Measurements from ENCODE around the gene ATP1A2.
A peak's percentile ranks its signal among the peaks of the same experiment; 100 is the strongest.

Gene ATP1A2

DNA sequence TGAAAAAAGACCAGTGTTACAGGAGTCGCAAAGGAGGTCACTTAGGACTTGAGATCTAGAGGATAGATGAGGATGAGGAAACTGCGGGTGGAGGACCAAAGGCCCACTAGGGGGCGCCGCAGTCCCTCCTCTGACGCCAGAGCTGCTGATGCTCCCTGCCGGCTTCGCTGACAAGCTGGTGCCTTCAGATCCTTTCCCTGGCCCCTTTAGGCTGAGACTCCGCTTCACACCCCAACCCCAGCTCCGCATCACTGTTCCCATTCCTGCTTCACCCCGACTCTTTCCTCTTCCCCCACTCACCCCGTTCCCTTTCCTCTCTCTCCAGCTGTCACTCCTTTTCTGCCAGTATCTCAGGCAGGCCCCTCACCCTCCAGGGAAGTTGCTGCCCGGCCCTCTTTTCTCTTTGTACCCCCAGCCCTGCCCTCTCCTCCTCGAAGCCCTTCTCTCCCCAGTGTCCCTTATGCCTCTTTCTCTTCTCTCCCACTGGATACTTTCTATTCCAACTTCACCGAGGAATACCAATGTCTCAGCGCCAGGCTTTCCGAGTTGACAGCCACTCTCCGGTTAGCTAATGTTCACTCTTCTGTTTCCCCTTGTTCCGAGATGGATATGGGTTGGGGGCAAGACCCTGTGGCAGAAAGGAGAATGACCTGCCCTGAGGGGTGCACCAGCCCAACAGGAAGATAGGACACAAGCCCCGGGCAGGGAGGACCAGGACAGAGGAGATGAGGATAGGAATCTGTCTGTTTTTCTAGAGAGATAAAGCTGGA lies 29.7 kb upstream of the ATP1A2 start:
- peak; percentile 79 for DNase-seq (ENCODE audit: low read depth)
- H3K4me3 ChIP-seq (ENCODE audit: low read length): no peak overlapping the region
- TF ChIP-seq, protein P1, sequence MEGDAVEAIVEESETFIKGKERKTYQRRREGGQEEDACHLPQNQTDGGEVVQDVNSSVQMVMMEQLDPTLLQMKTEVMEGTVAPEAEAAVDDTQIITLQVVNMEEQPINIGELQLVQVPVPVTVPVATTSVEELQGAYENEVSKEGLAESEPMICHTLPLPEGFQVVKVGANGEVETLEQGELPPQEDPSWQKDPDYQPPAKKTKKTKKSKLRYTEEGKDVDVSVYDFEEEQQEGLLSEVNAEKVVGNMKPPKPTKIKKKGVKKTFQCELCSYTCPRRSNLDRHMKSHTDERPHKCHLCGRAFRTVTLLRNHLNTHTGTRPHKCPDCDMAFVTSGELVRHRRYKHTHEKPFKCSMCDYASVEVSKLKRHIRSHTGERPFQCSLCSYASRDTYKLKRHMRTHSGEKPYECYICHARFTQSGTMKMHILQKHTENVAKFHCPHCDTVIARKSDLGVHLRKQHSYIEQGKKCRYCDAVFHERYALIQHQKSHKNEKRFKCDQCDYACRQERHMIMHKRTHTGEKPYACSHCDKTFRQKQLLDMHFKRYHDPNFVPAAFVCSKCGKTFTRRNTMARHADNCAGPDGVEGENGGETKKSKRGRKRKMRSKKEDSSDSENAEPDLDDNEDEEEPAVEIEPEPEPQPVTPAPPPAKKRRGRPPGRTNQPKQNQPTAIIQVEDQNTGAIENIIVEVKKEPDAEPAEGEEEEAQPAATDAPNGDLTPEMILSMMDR (IDR thresholded peaks at IDR 0.05; ENCODE audit: insufficient read depth, low read depth, low read length, missing control alignments): peak; percentile 83

DNA sequence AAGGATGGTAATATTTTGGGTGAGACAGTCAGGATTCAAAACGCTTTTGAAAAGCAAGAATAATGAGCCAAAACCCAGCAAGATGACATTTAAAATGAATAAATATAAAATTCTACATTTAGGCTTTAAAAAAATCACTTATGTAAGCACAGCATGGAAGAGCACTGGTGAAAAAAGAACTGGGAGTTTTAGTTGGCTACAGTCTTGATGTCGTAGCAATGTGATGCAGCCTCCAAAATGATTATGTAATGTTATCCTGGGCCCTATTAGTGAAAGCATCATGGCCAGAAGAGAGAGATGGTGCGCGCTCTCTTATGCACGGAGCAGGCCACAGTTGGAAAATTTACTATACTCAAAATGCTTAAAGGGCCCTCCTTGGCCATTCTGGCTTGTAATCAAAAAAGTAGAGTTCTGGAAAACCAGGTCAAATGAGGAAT lies 29.1 kb upstream of the ATP1A2 start:
- TF ChIP-seq, protein P1 (IDR thresholded peaks at IDR 0.05; ENCODE audit: insufficient read depth, low read depth, low read length, missing control alignments): no peak
- DNase-seq (ENCODE audit: low read depth): no peak
- no peak overlapping the region for H3K4me3 ChIP-seq (ENCODE audit: low read length)

DNA sequence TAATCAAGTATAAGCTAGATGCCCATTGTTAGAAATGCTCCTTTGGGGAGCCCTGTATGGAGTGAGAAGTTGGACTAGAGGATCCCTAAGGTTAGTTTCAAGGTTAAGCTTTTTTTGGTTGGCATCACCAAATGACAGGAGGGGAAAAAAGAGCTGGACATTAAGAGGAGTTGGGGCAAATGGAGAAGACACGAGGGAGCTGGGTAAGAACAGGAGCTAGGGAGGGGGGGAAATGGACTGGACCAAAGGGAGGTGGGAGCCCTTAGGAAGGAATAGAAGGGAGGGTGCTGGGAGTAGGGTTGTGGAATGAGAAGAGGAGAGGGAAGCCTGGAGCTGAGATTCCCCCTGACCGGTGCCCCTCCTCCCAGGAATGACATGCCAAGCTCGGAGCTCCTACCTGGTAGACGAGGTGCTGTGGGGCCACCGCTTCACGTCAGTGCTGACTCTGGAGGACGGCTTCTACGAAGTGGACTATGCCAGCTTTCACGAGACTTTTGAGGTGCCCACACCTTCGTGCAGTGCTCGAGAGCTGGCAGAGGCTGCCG lies 28.4 kb upstream of the ATP1A2 start:
- H3K4me3 ChIP-seq (ENCODE audit: low read length): no peak overlapping the region
- TF ChIP-seq, protein P1 (IDR thresholded peaks at IDR 0.05; ENCODE audit: insufficient read depth, low read depth, low read length, missing control alignments): no peak
- DNase-seq (ENCODE audit: low read depth): no peak

DNA sequence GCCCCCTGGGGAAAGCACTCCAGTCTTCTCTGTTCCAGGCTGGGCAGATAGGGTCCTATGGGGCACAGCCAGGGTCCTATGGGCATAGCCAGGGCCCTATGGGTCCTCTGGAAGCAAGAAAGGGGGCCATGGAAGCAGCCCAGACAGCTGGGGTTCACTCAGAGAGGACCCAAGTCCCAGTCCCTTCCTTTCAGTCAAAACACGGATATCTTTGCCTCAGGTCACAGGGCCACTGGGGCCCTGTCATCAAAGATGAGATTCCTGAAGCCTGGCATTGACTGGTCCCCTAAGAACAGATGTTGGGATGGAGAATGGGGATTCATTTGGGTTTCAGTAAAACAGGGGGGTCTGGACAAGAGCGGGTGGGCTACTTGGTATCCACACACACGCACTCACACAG lies 25.7 kb upstream of the ATP1A2 start:
- no peak overlapping the region for H3K4me3 ChIP-seq (ENCODE audit: low read length)
- TF ChIP-seq, protein P1 (IDR thresholded peaks at IDR 0.05; ENCODE audit: insufficient read depth, low read depth, low read length, missing control alignments): no peak
- no peak for DNase-seq (ENCODE audit: low read depth)

DNA sequence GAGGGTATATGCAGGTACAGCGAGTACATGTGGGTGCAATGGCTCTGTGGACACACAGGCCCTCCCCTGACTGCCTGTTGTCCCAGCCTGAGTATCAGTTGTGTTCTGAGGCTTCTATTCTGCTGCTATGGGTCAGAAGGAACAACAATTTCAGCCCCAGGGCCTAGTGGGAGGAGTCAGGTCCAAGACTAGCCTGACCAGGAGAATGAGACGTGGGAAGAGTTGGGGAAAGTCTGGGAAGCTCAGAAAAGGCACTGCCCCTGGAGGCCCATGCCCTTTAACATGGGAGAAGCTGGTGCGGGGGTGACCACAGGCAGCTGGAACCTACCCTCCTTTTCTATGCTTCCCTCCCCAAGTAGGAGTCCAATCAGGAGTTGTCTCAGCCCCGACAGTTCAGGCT lies 24.8 kb upstream of the ATP1A2 start:
- no peak for DNase-seq (ENCODE audit: low read depth)
- TF ChIP-seq, protein P1 (IDR thresholded peaks at IDR 0.05; ENCODE audit: insufficient read depth, low read depth, low read length, missing control alignments): no peak
- H3K4me3 ChIP-seq (ENCODE audit: low read length): no peak overlapping the region

DNA sequence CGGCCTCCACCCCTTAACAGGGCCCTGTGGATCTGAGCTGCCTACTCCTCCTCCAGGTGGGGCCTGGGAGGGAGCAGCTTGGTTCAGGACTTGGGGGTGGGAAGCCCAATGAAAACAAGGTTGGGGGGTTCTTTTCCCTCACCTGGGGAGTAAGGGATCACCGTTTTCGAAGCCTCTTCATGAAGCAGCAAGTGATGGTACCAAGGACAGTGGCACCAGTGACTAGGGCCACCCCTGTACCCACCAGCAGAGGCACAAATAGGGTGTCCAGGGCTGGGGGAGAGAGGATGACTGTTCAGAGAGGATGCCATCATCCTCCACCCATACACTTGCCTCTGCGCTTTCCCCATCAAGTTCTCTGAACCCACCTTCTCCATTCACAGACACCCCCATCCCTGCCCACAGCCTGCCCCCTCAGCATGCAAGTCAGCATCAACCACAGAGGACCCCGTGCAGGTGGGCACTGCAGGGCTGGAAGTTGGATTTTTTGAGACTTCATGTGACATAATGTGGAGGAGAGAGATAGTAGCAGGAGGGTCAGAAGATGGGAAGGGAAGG lies 23.8 kb upstream of the ATP1A2 start:
- DNase-seq (ENCODE audit: low read depth): no peak
- TF ChIP-seq, protein P1 (IDR thresholded peaks at IDR 0.05; ENCODE audit: insufficient read depth, low read depth, low read length, missing control alignments): no peak
- H3K4me3 ChIP-seq (ENCODE audit: low read length): no peak overlapping the region
